ENCODE data around the gene MRGPRX4.

GRCh38 chr11:18193010-18193409 lies 20.4 kb downstream of the MRGPRX4 start:
- TF ChIP-seq CTCF (conservative IDR thresholded peaks at IDR 0.05), result no peak
- TF ChIP-seq EZH2 (IDR thresholded peaks at IDR 0.05; ENCODE audit: low read depth), result no peak
